ENCODE measurements around the gene CYTH2. TPM values are rescaled to one million over a fixed set of nuclear protein-coding genes. Genes with fewer than 3 reads are reported as not detected.

CYTH2 gene
- total and polyA plus RNA-seq, 9 of the 15 experiments (the other 6 are each of a cell fraction or from before 2014, with no cell fraction given) = 1.8 to 45.2 (median 23.8) TPM

DNA sequence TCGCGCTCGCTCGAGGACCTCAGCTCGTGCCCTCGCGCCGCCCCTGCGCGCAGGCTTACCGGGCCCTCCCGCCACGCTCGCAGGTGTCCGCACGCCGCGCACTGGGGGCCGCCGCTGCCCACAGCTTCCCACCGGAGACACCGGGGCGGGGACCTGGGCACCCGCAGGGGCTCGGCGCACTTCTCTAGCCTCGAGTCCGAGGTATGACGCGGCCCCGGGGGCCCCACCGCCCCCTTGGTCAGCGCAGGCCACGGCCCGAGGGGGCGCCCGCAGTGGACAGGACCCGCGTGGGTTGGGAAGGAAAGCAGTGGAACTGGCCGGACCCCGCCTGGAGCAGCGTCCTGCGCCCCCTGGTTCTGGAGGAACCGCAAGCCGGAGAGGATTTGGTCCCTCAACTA, 25.4 kb upstream of the CYTH2 start:
- Histone ChIP-seq H3K4me3 (no peak overlapping the region), H3K4me2 (ENCODE audit: insufficient read depth, low read length) (no peak overlapping the region), H2AFZ (ENCODE audit: low read depth, low read length) (no peak overlapping the region), H4K20me1 (replicated peaks; ENCODE audit: control insufficient read depth, insufficient read depth, low read length) (no peaks in the 10 kb centered on the region), H3K9me1 (ENCODE audit: control insufficient read depth, insufficient read depth, low read length) (no peaks in the 10 kb centered on the region), H3K4me1 (replicated peaks in 1 of 2; ENCODE audit: control insufficient read depth in 2 of 2, insufficient read depth in 2 of 2, low read length in 2 of 2) (peaks cover 12 to 14% of the 10 kb centered on the region in 2 experiments), H3K9ac (ENCODE audit: insufficient read depth in 1 of 2, low read depth in 2 of 2, low read length in 2 of 2) (no peak overlapping the region), H3K36me3 (ENCODE audit: control insufficient read depth, insufficient read depth, low read length) (peaks cover 47% of the 10 kb centered on the region), H3K79me2 (ENCODE audit: control insufficient read depth, insufficient read depth, low read length) (peaks cover 30% of the 10 kb centered on the region), H3K27me3 (ENCODE audit: control insufficient read depth in 2 of 2, insufficient read depth in 2 of 2, low read length in 2 of 2) (no peaks in the 10 kb centered on the region), H3K9me3 (replicated peaks; ENCODE audit: control insufficient read depth, insufficient read depth, low read depth, low read length) (no peaks in the 10 kb centered on the region), H3K27ac (ENCODE audit: extremely low read depth, low read depth, low read length) (no peak overlapping the region)
- ChIA-PET CTCF (ENCODE audit: low intra/inter-chr PET ratio) (no interaction called here), POLR2A (no interaction called here)
- FAIRE-seq (no peak), DNase-seq (ENCODE audit: extremely low read depth in 1 of 4, low spot score in 3 of 4) (peak in 1 of 4 experiments; percentile 16), ATAC-seq (no peak)
- in situ Hi-C loops (cut with MboI) = no loop called here
- TF ChIP-seq RBM22 (IDR thresholded peaks at IDR 0.05; ENCODE audit: low read depth, low read length, poor library complexity, severe bottlenecking) (peak; percentile 11), GATAD2B (IDR thresholded peaks at IDR 0.05; ENCODE audit: borderline replicate concordance) (no peak), RBFOX2 (IDR thresholded peaks at IDR 0.05; ENCODE audit: low read depth, low read length) (peak; percentile 42)
- intact Hi-C loops (cut with micrococcal nuclease) = no loop called here
- 100% methylated on average over 2 of the region's 45 CpGs for WGBS (ENCODE audit: insufficient coverage, low coverage, missing lambda C conversion rate)
- no TSS peak for BruUV-seq (replicated peaks)

DNA sequence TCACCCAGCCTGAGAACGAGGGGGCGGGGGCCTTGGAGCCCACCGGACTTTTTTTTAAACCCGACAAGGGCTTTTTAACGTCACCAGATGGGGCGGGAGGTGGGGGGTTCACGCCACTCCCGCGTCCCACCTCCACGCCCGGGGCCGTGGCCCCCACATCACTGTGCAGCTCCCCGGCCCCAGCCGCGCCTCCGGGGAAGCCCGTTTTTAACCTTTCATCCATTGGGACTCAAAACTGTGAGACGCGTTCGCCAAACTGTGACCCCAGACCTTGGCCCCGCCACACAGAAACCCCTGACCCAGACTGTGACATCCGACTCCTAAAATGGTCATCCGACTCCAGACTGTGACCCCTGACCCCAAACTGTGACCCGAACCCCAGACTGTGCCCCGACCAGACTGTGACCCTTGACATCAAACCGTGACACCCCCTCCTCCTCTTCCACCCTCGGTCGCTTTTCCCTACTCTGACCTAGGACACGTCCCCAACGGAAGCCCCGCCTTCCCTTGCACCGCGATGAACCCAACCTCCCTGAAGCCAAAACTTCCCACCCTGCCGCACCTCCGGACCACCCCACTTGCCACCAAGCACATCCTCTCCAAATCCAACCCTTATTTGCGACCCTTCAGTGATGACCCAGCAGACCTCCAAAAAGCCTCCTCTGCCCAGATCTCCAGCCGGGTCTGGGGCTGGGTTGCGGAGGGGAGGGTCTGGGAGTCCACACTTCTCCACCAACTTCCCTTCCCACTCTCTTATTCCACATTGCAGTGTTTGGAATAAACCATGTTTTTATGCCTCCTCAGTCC, 24.8 kb upstream of the CYTH2 start:
- H3K4me2 ChIP-seq (ENCODE audit: insufficient read depth, low read length) = peak overlapping the region; percentile 97; the same call in 1 of the 2 replicates
- H2AFZ ChIP-seq (ENCODE audit: low read depth, low read length) = peak overlapping the region; percentile 91
- 83% methylated on average over 30 of the region's 38 CpGs for WGBS (ENCODE audit: insufficient coverage, low coverage, missing lambda C conversion rate)
- in situ Hi-C loops (cut with MboI) (no loop called here), intact Hi-C loops (cut with micrococcal nuclease) (no loop called here)
- H3K4me1 ChIP-seq (replicated peaks in 1 of 2; ENCODE audit: control insufficient read depth in 2 of 2, insufficient read depth in 2 of 2, low read length in 2 of 2) = peaks cover 12 to 14% of the 10 kb centered on the region in 2 experiments
- no TSS peak for BruUV-seq (replicated peaks)
- TF ChIP-seq ZBTB26 (CRISPR knock-in tag; IDR thresholded peaks at IDR 0.05) = no peak
- TF ChIP-seq TAF15 (IDR thresholded peaks at IDR 0.05; ENCODE audit: low read depth, low read length) = no peak
- no peak for TF ChIP-seq ETV5 (CRISPR knock-in tag; IDR thresholded peaks at IDR 0.05; ENCODE audit: low read depth)
- TF ChIP-seq HDAC8 (tag; IDR thresholded peaks at IDR 0.05) = no peak
- TF ChIP-seq POLR2G (IDR thresholded peaks at IDR 0.05; ENCODE audit: low read depth, low read length) = peak; percentile 46; the same call in 1 of the 2 replicates
- TF ChIP-seq CREBBP (IDR thresholded peaks at IDR 0.05; ENCODE audit: low read depth, low read length) = no peak
- TF ChIP-seq RBM22 (IDR thresholded peaks at IDR 0.05; ENCODE audit: low read depth, low read length, poor library complexity, severe bottlenecking) = peak; percentile 58
- peak; percentile 55; the same call in 1 of the 2 replicates for TF ChIP-seq NR2C1 (IDR thresholded peaks at IDR 0.05)
- peak; percentile 44; the same call in 1 of the 2 replicates for TF ChIP-seq NR2C1 (tag; IDR thresholded peaks at IDR 0.05)
- no peak for TF ChIP-seq ARID2 (IDR thresholded peaks at IDR 0.05)
- TF ChIP-seq DIDO1 (tag; IDR thresholded peaks at IDR 0.05; ENCODE audit: low read depth) = no peak
- TF ChIP-seq POLR2A (conservative IDR thresholded peaks at IDR 0.05) = peak; percentile 28; the same call in 1 of the 2 replicates
- CTCF ChIA-PET (ENCODE audit: low intra/inter-chr PET ratio) = interaction anchor here (0.8 to 1.0 kb wide), 2 partner anchors 54 to 164 kb away, joined by 3 read pairs; no protein-coding TSS in a partner anchor
- FAIRE-seq (no peak), DNase-seq (ENCODE audit: extremely low read depth in 1 of 4, low spot score in 3 of 4) (peak in 1 of 4 experiments; percentile 10), ATAC-seq (no peak)
- no peaks in the 10 kb centered on the region for H4K20me1 ChIP-seq (replicated peaks; ENCODE audit: control insufficient read depth, insufficient read depth, low read length)
- peak overlapping the region; percentile 84 for H3K27ac ChIP-seq (ENCODE audit: extremely low read depth, low read depth, low read length)
- no peaks in the 10 kb centered on the region for H3K27me3 ChIP-seq (ENCODE audit: control insufficient read depth in 2 of 2, insufficient read depth in 2 of 2, low read length in 2 of 2)
- no peaks in the 10 kb centered on the region for H3K9me1 ChIP-seq (ENCODE audit: control insufficient read depth, insufficient read depth, low read length)
- H3K36me3 ChIP-seq (ENCODE audit: control insufficient read depth, insufficient read depth, low read length) = peaks cover 53% of the 10 kb centered on the region
- POLR2A ChIA-PET = interaction anchor here (1.7 kb wide), 1 partner anchor 18 kb away, joined by 3 read pairs; no protein-coding TSS in a partner anchor
- peaks cover 32% of the 10 kb centered on the region for H3K79me2 ChIP-seq (ENCODE audit: control insufficient read depth, insufficient read depth, low read length)
- no peaks in the 10 kb centered on the region for H3K9me3 ChIP-seq (replicated peaks; ENCODE audit: control insufficient read depth, insufficient read depth, low read depth, low read length)
- H3K9ac ChIP-seq (ENCODE audit: insufficient read depth in 1 of 2, low read depth in 2 of 2, low read length in 2 of 2) = peak overlapping the region; percentile 75 to 98
- peak overlapping the region; percentile 97; the same call in 1 of the 2 replicates for H3K4me3 ChIP-seq

Measured in K562 (cell line).